Activated naive CD4-positive, alpha-beta T cell treated with anti-CD3 and anti-CD28 coated beads for 36 hours (primary cell): ENCODE results near the gene COASY. TPM values are rescaled to one million over a fixed set of nuclear protein-coding genes. Genes with fewer than 3 reads are reported as not detected.
"Not testable (repeated sequence)": the region's sequence is repeated elsewhere in the genome, so short reads cannot be mapped to it uniquely, and the experiment has no call there.

ENCODE experiments used
- CTCF ChIA-PET: fragments of 350-600 bp; sonication (Branson Sonifier 250); formaldehyde crosslinking; loops from one replicate; lab custom pipeline; 2021; ENCODE audit warnings: antibody characterized with exemption; lab: Charles Lee
- DNase-seq: peaks from one replicate; pipeline ENCODE4 v3.0.0-alpha.2; 2020
- H3K27ac Mint-ChIP-seq: one replicate; pipeline ENCODE4 v1.8.0; 2021; ENCODE audit warnings: mild to moderate bottlenecking, mixed read lengths
- H3K27me3 Mint-ChIP-seq: one replicate; pipeline ENCODE4 v1.8.0; 2021; ENCODE audit warnings: low read depth, mixed read lengths
- H3K36me3 Mint-ChIP-seq: one replicate; pipeline ENCODE4 v1.8.0; 2021; ENCODE audit warnings: low read depth, mixed read lengths
- H3K4me1 Mint-ChIP-seq: one replicate; pipeline ENCODE4 v1.8.0; 2021; ENCODE audit warnings: low read depth, mixed read lengths
- H3K4me3 Mint-ChIP-seq: one replicate; pipeline ENCODE4 v1.8.0; 2021; ENCODE audit warnings: mild to moderate bottlenecking, moderate library complexity, mixed read lengths
- H3K9me3 Mint-ChIP-seq: one replicate; pipeline ENCODE4 v1.8.0; 2021; ENCODE audit warnings: mixed read lengths
- intact Hi-C: fragments of 100-400 bp; cut with micrococcal nuclease; formaldehyde crosslinking; loops from one replicate; pipeline ENCODE4 v1.15.1; 2023
- total RNA-seq, 2 experiments: library from RNA; stranded (reverse); gene quantifications; one replicate each; pipeline ENCODE4 v1.2.3, GENCODE V29; 2021

The COASY gene
- total RNA-seq, 2 experiments from 2014 or later: 93.3 to 93.6 TPM

DNA sequence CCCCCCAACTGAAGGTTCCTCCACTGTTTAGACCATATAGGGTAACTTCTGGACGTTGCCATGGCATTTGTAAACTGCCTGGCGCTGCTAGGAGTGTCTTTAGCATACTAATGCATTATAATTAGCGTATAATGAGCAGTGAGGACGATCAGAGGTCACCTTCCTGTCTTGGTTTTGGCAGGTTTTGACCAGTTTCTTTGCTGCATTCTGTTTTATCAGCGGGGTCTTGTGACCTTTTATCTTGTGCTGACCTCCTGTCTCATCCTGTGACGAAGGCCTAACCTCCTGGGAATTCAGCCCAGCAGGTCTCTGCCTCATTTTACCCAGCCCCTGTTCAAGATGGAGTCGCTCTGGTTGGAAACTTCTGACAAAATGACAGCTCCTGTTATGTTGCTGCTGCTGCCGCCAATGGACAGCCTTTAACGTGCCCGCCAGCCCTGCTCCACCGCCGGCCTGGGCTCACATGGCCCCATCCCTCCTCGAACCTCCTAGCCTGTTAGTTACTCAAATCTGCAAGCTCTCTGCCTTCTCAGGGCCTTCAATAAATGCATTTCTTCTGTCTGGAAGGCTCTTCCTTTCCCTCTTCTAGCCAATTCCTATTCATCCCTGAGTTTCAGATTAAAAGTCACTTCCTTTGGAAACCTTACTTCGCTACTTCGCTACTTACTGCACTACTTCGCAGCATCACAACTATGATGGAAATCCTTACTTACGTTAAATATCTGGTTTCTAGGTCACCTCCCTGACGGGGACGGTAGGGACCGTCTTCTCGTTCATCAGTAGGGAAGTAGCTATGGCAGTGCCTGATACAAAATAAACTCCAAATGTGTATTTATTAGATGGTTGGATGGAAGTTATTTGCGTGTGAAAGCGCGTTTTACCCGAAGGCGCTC, 26.5 kb upstream of the COASY start:
- CTCF ChIA-PET: interaction anchor here (0.7 to 2.1 kb wide), 7 partner anchors 8 to 570 kb away, joined by 3 to 7 read pairs (median 3); partner anchors contain the start of gene PLEKHH3
- intact Hi-C loops: no loop called here
- DNase-seq: no peak
- H3K4me1 Mint-ChIP-seq: peaks cover 44% of the 10 kb centered on the region
- H3K27ac Mint-ChIP-seq: peak overlapping the region; percentile 85
- H3K27me3 Mint-ChIP-seq: no peaks in the 10 kb centered on the region
- no peaks in the 10 kb centered on the region for H3K9me3 Mint-ChIP-seq
- H3K36me3 Mint-ChIP-seq: peaks cover 11% of the 10 kb centered on the region
- peak overlapping the region; percentile 88 for H3K4me3 Mint-ChIP-seq

- H3K27ac Mint-ChIP-seq: peak within 1 kb of the TSS; percentile 85
- H3K4me1 Mint-ChIP-seq: peaks cover 44% of the 10 kb centered on the region
- no peaks in the 10 kb centered on the region for H3K27me3 Mint-ChIP-seq
- H3K36me3 Mint-ChIP-seq: peaks cover 12% of the 10 kb centered on the region
- peak within 1 kb of the TSS; percentile 88 for H3K4me3 Mint-ChIP-seq
- peak; percentile 88 for DNase-seq
- intact Hi-C loops: no loop called here
- H3K9me3 Mint-ChIP-seq: no peaks in the 10 kb centered on the region
- CTCF ChIA-PET: interaction anchor here (0.7 to 2.1 kb wide), 8 partner anchors 9 to 571 kb away, joined by 3 to 7 read pairs (median 3); partner anchors contain the start of gene PLEKHH3
Observed at GRCh38 chr17:42536048-42536371, 25.9 kb upstream of the COASY start, which contains the start of gene NAGLU. Gene NAGLU, plus strand, starts transcription at chr17:42536241. Its CDS starts 32 bp downstream, at chr17:42536273.

- Mint-ChIP-seq H3K36me3 (peaks cover 12% of the 10 kb centered on the region), H3K9me3 (no peaks in the 10 kb centered on the region), H3K27me3 (no peaks in the 10 kb centered on the region), H3K4me1 (peaks cover 44% of the 10 kb centered on the region), H3K4me3 (peak overlapping the region; percentile 85), H3K27ac (peak overlapping the region; percentile 74)
- CTCF ChIA-PET: interaction anchor here (0.6 to 2.1 kb wide), 10 partner anchors 9 to 571 kb away, joined by 3 to 7 read pairs (median 3); partner anchors contain the start of gene PLEKHH3
- intact Hi-C loops: no loop called here
- DNase-seq: peak; percentile 80
Observed at GRCh38 chr17:42536372-42537155, 25.4 kb upstream of the COASY start.

GRCh38 chr17:42537156-42537805, 24.7 kb upstream of the COASY start:
- peaks cover 42% of the 10 kb centered on the region for H3K4me1 Mint-ChIP-seq
- CTCF ChIA-PET: interaction anchor here (0.6 to 2.1 kb wide), 5 partner anchors 10 to 62 kb away, joined by 3 to 7 read pairs (median 3); no protein-coding TSS in a partner anchor
- no peaks in the 10 kb centered on the region for H3K9me3 Mint-ChIP-seq
- peaks cover 12% of the 10 kb centered on the region for H3K36me3 Mint-ChIP-seq
- no peak overlapping the region for H3K27ac Mint-ChIP-seq
- H3K4me3 Mint-ChIP-seq: peak overlapping the region; percentile 85
- no peak for DNase-seq
- H3K27me3 Mint-ChIP-seq: no peaks in the 10 kb centered on the region
- intact Hi-C loops: no loop called here

DNA sequence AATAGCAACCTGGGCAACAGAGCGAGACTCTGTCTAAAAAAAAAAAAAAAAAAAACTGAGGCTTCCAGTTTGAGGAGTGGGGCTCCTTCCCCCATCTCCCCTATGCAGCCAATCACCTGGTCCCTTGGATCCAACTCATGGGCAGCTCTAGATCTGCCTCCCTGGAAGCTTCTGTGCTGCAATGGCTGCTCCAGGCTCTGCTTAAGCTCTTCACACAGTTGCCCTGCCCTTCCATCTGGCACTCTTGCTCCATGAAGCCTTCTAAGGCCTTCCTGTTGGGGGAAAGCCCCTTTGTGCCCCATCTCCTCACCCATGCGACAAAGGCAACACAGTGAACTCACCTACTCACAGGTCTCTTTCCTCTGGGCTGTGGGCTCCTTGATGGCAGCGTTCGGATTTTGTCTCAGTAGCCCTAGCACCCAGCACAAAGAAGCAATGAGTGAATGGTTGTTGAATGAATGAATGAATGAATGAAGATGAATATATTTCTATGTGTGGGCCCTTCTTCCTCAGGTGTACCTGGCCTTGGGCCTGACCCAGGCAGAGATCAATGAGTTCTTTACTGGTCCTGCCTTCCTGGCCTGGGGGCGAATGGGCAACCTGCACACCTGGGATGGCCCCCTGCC, 24.0 kb upstream of the COASY start:
- no peaks in the 10 kb centered on the region for H3K27me3 Mint-ChIP-seq
- peaks cover 14% of the 10 kb centered on the region for H3K36me3 Mint-ChIP-seq
- CTCF ChIA-PET: interaction anchor here (0.9 kb wide), 1 partner anchor 11 kb away, joined by 5 read pairs; no protein-coding TSS in a partner anchor
- intact Hi-C loops: no loop called here
- no peaks in the 10 kb centered on the region for H3K9me3 Mint-ChIP-seq
- peak overlapping the region; percentile 32 for H3K27ac Mint-ChIP-seq
- no peak for DNase-seq
- H3K4me1 Mint-ChIP-seq: peaks cover 42% of the 10 kb centered on the region
- H3K4me3 Mint-ChIP-seq: peak overlapping the region; percentile 85

- intact Hi-C loops: no loop called here
- H3K27ac Mint-ChIP-seq: no peak overlapping the region
- H3K4me3 Mint-ChIP-seq: no peak overlapping the region
- H3K36me3 Mint-ChIP-seq: peaks cover 14% of the 10 kb centered on the region
- H3K27me3 Mint-ChIP-seq: no peaks in the 10 kb centered on the region
- CTCF ChIA-PET: interaction anchor here (0.5 to 0.9 kb wide), 2 partner anchors 11 to 201 kb away, joined by 3 to 4 read pairs; no protein-coding TSS in a partner anchor
- no peaks in the 10 kb centered on the region for H3K9me3 Mint-ChIP-seq
- DNase-seq: no peak
- peaks cover 42% of the 10 kb centered on the region for H3K4me1 Mint-ChIP-seq
Observed at GRCh38 chr17:42538482-42538881, 23.5 kb upstream of the COASY start.

GRCh38 chr17:42540558-42540957, 21.4 kb upstream of the COASY start:
- CTCF ChIA-PET: interaction anchor here (0.6 to 1.5 kb wide), 3 partner anchors 10 to 1939 kb away, joined by 6 to 7 read pairs (median 6); no protein-coding TSS in a partner anchor
- H3K27me3 Mint-ChIP-seq, H3K4me3 Mint-ChIP-seq, H3K9me3 Mint-ChIP-seq, intact Hi-C loops, DNase-seq: not testable (repeated sequence)
- Mint-ChIP-seq H3K27ac (peak overlapping the region; percentile 66), H3K4me1 (peaks cover 37% of the 10 kb centered on the region), H3K36me3 (peaks cover 14% of the 10 kb centered on the region)

DNA sequence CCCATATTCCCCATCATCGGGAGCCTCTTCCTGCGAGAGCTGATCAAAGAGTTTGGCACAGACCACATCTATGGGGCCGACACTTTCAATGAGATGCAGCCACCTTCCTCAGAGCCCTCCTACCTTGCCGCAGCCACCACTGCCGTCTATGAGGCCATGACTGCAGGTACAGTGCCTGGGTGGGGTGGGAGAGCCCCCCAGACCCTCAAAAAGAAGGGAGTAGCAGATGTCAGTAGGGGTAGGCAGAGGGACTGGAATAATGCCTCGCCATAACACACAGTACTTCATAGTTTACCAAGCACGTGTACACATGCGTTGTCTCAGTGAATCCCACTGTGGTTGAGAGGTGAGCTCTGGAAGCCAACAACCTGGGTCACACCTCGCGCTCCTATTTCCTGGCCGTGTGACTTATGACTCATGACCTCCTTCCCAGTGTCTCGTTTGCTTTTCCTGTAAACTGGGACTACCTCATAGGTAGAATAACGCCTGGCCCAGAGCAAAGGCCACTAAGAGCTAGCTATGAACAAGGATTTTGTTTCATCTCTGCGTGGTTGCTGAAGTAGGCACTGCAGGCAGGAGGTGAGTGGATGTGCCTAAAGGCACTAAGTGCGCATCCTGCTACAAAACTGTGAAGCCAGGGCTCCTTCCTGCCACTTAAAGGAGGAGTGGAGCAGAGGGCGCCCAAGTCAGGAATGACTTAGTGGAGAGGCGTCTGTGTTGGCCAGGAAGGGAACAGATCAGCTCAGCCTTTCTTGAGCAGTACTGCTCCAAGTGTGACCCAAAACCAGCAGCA, 20.7 kb upstream of the COASY start:
- DNase-seq: peak; percentile 71
- H3K4me1 Mint-ChIP-seq: peaks cover 35% of the 10 kb centered on the region
- CTCF ChIA-PET: interaction anchor here (0.6 to 1.5 kb wide), 6 partner anchors 11 to 1940 kb away, joined by 3 to 7 read pairs (median 5); no protein-coding TSS in a partner anchor
- no peak overlapping the region for H3K4me3 Mint-ChIP-seq
- H3K27ac Mint-ChIP-seq: peak overlapping the region; percentile 66
- no peaks in the 10 kb centered on the region for H3K27me3 Mint-ChIP-seq
- intact Hi-C loops: no loop called here
- peaks cover 14% of the 10 kb centered on the region for H3K36me3 Mint-ChIP-seq
- H3K9me3 Mint-ChIP-seq: no peaks in the 10 kb centered on the region

GRCh38 chr17:42543190-42544079, 18.5 kb upstream of the COASY start:
- peaks cover 20% of the 10 kb centered on the region for H3K4me1 Mint-ChIP-seq
- DNase-seq: no peak
- H3K9me3 Mint-ChIP-seq: no peaks in the 10 kb centered on the region
- CTCF ChIA-PET: interaction anchor here (0.6 kb wide), 1 partner anchor 39 kb away, joined by 3 read pairs; no protein-coding TSS in a partner anchor
- no peak overlapping the region for H3K4me3 Mint-ChIP-seq
- no peaks in the 10 kb centered on the region for H3K27me3 Mint-ChIP-seq
- intact Hi-C loops: no loop called here
- H3K36me3 Mint-ChIP-seq: peaks cover 11% of the 10 kb centered on the region
- H3K27ac Mint-ChIP-seq: no peak overlapping the region

DNA sequence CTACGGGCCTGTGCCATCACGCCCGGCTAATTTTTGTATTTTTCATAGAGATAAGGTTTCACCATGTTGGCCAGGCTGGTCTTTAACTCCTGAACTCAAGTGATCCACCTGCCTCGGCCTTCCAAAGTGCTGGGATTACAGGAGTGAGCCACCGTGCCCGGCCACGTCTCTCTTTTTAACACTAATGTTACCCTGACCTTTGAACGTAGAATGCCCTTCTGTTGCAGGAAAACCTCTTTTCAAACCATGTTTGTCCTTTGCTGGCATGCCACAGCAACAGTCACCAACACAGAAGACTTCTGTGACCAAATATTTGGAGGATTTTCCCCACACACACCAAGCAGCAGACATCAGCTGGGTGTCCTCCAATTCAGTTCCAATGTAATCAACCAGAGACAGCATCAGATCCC, 17.1 kb upstream of the COASY start:
- intact Hi-C loops: no loop called here
- CTCF ChIA-PET: no interaction called here
- no peak overlapping the region for H3K4me3 Mint-ChIP-seq

More for the DNA sequence above, 17.1 kb upstream of the COASY start:
- Mint-ChIP-seq H3K36me3 (peaks cover 6% of the 10 kb centered on the region), H3K9me3 (no peaks in the 10 kb centered on the region), H3K27me3 (no peaks in the 10 kb centered on the region), H3K4me1 (peaks cover 25% of the 10 kb centered on the region), H3K27ac (no peak overlapping the region)
- no peak for DNase-seq
